ENCODE results near the gene CHSY1.
"Not testable (repeated sequence)": the region's sequence is repeated elsewhere in the genome, so short reads cannot be mapped to it uniquely, and the experiment has no call there.

CHSY1 gene

DNA sequence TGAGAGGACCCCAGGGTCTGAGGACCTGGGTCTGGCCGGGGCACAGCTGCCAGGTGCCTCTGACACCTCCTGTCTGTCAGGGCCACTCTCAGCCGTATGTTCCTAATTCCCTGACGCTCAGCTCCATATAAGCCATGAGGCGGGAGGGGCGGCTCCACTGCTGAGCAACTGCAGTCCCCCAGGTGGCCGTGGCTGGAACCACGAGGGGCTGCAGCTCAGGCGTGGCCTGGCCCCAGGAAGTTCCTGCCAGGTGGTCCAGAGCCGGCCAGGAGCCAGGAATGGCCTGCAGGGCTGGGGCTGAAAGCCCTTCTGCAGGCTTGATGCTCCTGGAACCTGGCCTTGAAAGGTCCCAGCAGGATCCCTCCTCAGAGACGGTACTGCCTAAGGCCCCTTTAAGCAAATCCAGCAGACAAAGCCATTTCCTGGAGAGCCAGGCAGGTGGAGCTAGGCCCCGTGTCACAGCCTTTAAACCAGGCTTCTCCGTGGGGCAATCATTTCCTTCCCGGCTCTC is 118.0 kb downstream of the CHSY1 start:
- DNase-seq (ENCODE audit: low spot score), result no peak

- DNase-seq (ENCODE audit: low spot score), result no peak
These were observed 118.7 kb downstream of the CHSY1 start for GRCh38 chr15:101133181-101133460.

- DNase-seq (ENCODE audit: low spot score), result no peak
These were observed 119.3 kb downstream of the CHSY1 start for GRCh38 chr15:101132390-101133180.

DNA sequence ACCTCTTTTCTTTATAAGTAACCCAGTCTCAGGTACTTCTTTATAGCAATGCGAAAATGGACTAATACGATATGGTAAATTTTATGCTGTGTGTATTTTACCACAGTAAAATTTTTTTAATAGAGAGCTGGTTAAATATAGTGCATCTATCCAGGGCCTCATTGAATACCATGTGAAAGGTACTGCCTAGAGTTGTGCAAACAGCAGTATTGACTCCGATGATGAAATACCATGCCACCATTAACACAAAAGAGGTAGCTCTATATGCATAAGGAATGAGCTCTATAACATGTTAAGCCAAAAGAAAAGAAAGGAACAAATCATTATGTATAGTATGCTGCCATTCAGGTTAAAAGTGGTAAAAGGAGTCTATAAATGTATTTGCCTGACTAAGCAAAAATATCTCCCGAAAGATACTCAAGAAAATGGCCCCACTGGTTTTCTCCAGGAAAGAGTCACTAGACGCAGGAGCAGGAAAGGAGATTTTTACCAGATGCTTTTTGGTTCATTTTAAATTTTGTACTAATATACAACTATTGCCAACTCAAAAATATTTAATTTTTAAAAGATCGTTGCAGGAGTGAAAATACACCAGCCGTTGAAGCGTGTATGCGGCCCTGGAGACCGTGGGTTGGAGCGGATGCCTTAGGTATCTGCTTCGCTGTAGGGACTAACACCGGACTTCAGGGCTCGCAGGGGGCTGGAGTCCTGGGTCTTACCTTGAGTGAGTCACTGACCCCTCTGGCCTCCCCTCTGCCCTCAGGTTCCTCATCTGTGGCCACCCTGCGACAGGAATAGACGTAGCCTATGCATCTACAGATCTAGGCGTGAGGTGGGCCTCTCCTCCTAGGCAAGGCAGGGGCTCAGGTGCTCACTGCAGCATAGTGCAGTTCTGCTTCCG is 120.1 kb downstream of the CHSY1 start:
- no peak for DNase-seq (ENCODE audit: low spot score)

GRCh38 chr15:101129851-101130380 is 121.9 kb downstream of the CHSY1 start:
- no peak for DNase-seq (ENCODE audit: low spot score)

DNA sequence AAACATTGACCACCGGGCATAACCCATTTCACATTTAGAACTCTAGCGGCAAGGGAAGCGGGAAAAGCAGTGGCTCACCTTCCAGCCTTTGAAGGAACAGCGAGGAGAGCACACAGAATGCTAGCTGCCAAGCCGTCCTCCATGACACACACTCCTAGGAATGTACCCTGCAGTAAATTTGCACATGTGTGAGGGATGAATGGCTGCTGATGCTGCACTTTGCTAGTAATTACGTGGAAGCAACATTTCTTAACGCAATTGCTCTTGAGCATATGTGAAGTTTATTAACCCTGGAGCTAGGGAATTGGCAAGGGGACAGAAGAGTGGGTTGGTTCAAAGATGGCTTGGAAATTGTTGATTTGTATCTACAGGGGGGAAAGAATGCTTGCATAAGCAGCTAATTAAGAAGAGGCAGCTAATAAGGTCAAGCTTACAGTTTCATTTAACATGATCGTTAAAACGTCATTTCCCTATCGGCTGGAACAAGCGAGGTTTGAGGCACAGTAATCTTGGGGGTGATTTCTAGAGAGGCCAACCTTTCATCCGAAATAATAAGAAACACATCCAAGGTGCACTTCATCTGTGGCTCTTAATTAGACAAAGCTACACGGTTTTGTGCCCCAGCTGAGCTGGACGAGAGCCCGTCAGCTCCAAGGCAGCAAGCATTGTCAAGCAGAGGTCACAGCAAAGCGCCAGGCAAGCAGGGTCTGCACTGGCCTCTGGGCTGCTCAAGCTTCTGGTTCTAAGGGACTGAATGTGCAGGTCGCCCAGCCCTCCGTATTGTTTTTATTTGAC is 123.4 kb downstream of the CHSY1 start:
- DNase-seq (ENCODE audit: low spot score), result peak; percentile 72

DNA sequence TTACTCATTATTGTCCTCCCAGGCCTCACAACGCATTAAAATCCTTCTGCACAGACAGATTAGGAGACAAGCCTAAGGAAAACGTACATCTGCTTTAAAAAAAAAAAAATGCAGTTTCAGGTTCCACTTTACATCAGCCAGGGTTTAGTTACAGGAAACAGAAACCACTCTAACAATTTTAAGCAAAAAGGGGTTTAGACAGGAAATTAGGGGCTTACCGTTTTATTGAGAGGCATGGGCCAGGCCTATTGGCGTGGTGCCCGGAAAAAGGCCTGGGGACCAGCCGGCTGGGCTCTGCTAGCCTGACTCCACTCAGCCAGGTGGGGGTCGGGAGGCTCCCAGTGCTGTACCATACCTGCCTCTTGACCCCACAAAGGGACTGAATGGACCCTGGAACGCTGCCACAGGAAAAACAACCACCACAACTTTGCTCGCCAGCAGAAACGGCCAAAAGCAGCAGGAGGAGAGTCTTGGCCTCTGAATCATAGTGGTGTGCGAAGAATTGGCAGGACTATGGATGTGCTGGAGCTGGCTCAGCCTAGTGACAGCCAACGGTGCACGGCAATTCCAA is 124.3 kb downstream of the CHSY1 start:
- peak; percentile 88 for DNase-seq (ENCODE audit: low spot score)

- no peak for DNase-seq (ENCODE audit: low spot score)
These were observed 125.0 kb downstream of the CHSY1 start for GRCh38 chr15:101126618-101127505.

DNA sequence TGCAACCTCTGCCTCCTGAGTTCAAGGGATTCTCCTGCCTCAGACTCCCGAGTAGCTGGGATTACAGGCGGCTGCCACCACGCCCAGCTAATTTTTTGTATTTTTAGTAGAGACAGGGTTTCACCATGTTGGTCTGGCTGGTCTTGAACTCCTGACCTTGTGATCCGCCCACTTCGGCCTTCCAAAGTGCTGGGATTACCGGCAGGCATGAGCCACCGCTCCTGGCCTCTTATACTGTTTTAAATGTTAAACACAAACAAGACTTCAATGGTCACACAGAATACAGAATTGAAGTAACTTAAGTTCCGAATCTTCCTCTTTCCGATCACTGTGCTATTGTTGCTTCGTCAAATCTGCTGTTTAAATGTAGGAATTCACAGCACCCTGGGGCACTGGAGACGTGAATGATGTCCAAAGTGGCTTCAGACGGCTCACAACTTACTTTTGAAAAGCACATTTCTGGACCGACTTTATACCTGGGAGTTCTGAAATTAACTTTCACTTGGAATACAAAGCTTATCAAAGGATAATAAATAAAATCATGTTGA is 125.9 kb downstream of the CHSY1 start:
- not testable (repeated sequence) for DNase-seq (ENCODE audit: low spot score)

All from AG20443 (cell line).